Embryonic facial prominence (tissue), 1 donor: ENCODE data around the gene ARHGEF35.
"Not testable (repeated sequence)": the region's sequence is repeated elsewhere in the genome, so short reads cannot be mapped to it uniquely, and the experiment has no call there.

Experiments used
- DNase-seq: peaks from one replicate; pipeline ENCODE4 v3.0.0-alpha.2; 2016; ENCODE audit errors: extremely low spot score

ARHGEF35 gene

GRCh38 chr7:144178380-144179164 is 17.1 kb downstream of the ARHGEF35 start:
- DNase-seq = not testable (repeated sequence)

GRCh38 chr7:144174613-144175012 is 21.0 kb downstream of the ARHGEF35 start:
- no peak for DNase-seq

- not testable (repeated sequence) for DNase-seq
Measured at GRCh38 chr7:144171594-144172350, 23.9 kb downstream of the ARHGEF35 start.

- no peak for DNase-seq
Measured at GRCh38 chr7:144164784-144165183, 30.8 kb downstream of the ARHGEF35 start.

- DNase-seq = no peak
Measured at GRCh38 chr7:144158861-144159260, 36.8 kb downstream of the ARHGEF35 start.

GRCh38 chr7:144148224-144148827 is 47.3 kb downstream of the ARHGEF35 start:
- DNase-seq = no peak

GRCh38 chr7:144144426-144144825 is 51.2 kb downstream of the ARHGEF35 start:
- DNase-seq = no peak

- no peak for DNase-seq
Measured at GRCh38 chr7:144142187-144142586, 53.4 kb downstream of the ARHGEF35 start.

GRCh38 chr7:144137501-144137900 is 58.1 kb downstream of the ARHGEF35 start:
- DNase-seq = no peak
